VCaP (cell line): ENCODE data around the gene TMEM178B.

Experiments
- H3K27ac ChIP-seq: fragments of 450-650 bp; 2 replicates; pipeline ENCODE4 v1.5.1; 2017
- TF ChIP-seq, protein P1 (sequence below): fragments of 450-650 bp; conservative IDR thresholded peaks from 2 replicates; pipeline ENCODE4 v1.5.1; 2017; ENCODE audit warnings: mild to moderate bottlenecking, moderate library complexity

TMEM178B gene

DNA sequence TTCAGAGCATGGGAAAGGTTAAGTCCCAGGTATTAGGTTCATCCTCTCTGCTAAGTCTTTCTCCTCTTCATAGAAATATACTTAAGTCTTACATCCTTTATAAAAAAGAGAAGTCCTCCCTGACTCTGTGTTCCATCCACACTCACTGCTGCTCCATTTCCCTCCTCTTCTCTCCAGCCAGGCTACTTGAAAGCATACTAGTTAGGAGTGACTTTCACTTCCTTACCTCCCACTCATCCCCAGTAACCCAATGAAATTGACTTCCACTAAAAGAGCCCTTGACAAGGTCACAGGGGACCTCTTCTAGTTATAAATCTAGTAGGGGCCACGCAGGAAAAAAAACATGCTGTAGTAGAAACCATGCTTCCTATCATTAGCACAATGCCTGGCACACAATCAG, 344.2 kb downstream of the TMEM178B start:
- H3K27ac ChIP-seq, result no peak overlapping the region
- TF ChIP-seq, protein P1, sequence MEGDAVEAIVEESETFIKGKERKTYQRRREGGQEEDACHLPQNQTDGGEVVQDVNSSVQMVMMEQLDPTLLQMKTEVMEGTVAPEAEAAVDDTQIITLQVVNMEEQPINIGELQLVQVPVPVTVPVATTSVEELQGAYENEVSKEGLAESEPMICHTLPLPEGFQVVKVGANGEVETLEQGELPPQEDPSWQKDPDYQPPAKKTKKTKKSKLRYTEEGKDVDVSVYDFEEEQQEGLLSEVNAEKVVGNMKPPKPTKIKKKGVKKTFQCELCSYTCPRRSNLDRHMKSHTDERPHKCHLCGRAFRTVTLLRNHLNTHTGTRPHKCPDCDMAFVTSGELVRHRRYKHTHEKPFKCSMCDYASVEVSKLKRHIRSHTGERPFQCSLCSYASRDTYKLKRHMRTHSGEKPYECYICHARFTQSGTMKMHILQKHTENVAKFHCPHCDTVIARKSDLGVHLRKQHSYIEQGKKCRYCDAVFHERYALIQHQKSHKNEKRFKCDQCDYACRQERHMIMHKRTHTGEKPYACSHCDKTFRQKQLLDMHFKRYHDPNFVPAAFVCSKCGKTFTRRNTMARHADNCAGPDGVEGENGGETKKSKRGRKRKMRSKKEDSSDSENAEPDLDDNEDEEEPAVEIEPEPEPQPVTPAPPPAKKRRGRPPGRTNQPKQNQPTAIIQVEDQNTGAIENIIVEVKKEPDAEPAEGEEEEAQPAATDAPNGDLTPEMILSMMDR, result no peak

DNA sequence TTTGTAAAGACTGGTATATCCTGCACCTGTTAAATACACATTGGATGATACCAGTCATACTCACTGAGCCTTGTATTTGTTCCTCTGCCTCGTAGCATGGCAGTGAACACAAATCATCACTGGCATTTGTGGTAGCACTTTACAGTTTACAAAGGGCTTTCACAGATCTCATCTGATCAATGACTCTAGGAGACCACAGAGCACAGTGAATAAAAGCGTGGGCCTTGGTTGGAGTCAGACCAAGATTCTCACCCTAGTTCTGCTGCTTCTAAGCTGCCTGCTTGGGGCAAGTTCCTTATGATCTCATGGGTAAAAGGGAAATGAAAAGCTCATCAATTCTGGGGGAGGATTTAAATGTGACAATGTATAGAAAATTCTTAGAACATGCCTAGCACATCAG, 347.4 kb downstream of the TMEM178B start:
- peak overlapping the region; percentile 83 for H3K27ac ChIP-seq
- TF ChIP-seq, protein P1, result no peak

DNA sequence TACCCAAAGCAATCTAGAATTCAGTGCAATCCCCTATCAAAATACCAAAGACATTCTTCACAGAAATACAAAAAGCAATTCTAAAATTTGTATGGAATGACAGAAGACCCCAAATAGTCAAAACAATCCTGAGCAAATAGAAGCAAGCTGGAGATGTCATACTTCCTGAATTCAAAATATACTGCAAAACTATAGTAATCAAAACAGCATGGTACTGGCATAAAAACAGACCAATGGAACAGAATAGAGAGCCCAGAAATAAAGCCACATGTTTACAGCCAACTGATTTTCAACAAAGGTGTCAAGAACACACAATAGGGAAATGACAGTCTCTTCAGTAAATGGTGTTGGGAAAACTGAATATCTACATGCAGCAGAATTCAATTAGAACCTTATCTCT, 353.3 kb downstream of the TMEM178B start:
- TF ChIP-seq, protein P1, result no peak
- no peak overlapping the region for H3K27ac ChIP-seq

DNA sequence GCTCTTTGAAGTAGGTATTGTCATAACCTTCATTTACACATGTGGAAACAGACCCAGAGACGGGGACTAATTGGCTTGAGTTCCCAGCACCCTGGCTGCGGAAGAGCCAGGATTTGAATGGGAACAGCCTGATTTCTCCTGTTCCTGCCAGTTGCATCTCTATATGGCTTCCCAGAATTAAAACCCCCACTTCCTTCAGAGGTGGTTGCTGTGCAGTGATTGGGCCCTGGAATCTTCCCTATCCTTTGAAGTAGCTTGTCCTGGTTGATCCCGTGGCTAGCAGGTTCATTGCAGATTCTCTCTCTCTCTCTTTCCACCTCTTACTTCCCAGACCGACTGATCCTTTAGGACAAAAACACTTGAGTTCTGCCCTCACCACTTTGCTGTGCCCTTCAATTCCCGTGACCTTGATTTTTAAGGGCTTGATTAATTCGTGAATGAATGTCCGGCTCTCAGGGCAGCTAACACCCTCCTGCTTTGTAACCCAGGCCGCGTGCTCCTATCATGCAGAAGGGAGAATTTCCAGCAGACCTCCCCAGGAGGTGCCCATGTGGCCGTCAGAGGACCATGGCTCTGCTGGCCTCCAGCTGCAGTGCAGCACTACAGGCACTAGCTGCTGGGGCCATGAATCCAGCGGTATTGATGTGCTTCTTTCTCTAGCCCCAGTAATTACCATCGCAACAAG, 356.7 kb downstream of the TMEM178B start:
- H3K27ac ChIP-seq, result no peak overlapping the region
- TF ChIP-seq, protein P1, result no peak

DNA sequence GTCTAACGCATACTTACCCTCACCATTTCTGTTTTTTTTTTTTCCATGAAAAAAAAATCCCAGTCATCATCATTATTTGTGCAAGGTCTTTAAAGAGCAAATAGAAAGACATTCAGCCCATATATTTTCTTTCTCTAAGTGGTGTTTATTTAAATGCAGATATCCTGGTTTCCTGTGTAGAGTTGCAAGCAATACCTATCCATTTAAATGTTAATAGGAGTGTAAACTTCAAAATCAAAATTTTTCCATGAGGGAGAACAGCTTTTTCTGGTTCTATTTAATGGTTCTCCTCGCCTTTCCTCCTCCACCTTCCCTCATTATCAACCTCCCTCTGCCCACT, 357.2 kb downstream of the TMEM178B start:
- H3K27ac ChIP-seq, result no peak overlapping the region
- TF ChIP-seq, protein P1, result no peak

DNA sequence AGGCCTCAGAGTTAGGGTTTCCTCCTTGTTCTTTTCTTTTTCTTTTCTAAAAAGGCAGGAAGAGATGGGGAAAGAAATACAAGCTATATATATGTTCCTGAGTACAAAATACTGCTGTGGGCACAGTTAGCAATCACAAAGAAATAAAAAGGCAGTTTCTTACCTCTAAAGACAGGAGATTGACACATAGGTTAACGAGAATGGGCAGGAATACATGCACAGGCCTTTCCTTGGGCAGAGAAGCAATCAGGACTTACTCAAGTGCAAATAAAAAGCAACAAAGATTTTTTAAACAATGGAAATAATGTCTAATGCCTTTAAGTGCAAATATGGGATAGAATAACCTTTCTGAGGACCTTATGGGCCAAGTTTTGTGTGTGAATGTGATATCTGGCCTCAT, 357.8 kb downstream of the TMEM178B start:
- TF ChIP-seq, protein P1, result no peak
- no peak overlapping the region for H3K27ac ChIP-seq

DNA sequence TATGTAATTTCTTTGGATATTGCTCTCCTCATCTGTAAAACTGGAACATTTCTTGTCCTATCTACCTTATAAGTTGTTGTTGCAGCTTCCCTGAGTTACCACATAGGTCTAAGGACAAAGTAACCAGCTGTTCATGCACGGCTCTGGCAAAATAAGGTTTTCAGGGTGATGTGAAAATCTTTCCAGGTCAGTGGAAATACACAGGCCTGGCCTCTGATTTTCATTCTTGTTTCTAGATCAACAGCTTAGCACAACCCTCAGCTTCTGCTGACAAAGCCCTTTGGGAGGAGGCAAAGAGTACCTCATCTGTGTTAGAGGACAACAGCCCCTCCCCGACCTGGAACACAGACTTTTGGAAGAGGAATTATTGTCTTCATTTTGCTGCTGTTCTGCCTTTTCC, 359.8 kb downstream of the TMEM178B start:
- TF ChIP-seq, protein P1, result no peak
- no peak overlapping the region for H3K27ac ChIP-seq
